GM12875 (cell line): ENCODE data around the gene SRSF10.
"Not testable (repeated sequence)": the region's sequence is repeated elsewhere in the genome, so short reads cannot be mapped to it uniquely, and the experiment has no call there.

Experiments used
- H3K4me3 ChIP-seq: one replicate; pipeline ENCODE4 v1.5.1; 2011; ENCODE audit warnings: low read depth, low read length, control low read depth
- CTCF ChIP-seq: IDR thresholded peaks from 2 replicates; pipeline ENCODE4 v1.5.1; 2011; ENCODE audit warnings: low read depth, mild to moderate bottlenecking, control low read depth, inconsistent platforms, low read length, moderate library complexity, borderline replicate concordance; ENCODE audit not compliant: insufficient read depth

The SRSF10 gene

GRCh38 chr1:23995431-23995837, 15.3 kb upstream of the SRSF10 start:
- TF ChIP-seq CTCF, result no peak
- H3K4me3 ChIP-seq, result no peak overlapping the region

- H3K4me3 ChIP-seq, result not testable (repeated sequence)
These were observed 11.9 kb upstream of the SRSF10 start for GRCh38 chr1:23992011-23992410.

GRCh38 chr1:23989263-23989662, 9.1 kb upstream of the SRSF10 start:
- TF ChIP-seq CTCF, result no peak

GRCh38 chr1:23987038-23987437, 6.9 kb upstream of the SRSF10 start:
- H3K4me3 ChIP-seq, result not testable (repeated sequence)

More at GRCh38 chr1:23989263-23989662, 9.1 kb upstream of the SRSF10 start:
- H3K4me3 ChIP-seq, result no peak overlapping the region

- TF ChIP-seq CTCF, result no peak
- H3K4me3 ChIP-seq, result no peak overlapping the region
These were observed 4.5 kb upstream of the SRSF10 start for GRCh38 chr1:23984417-23985186.

GRCh38 chr1:23980728-23981070, 572 bp upstream of the SRSF10 start:
- H3K4me3 ChIP-seq, result peak overlapping the region; percentile 14
- no peak for TF ChIP-seq CTCF

DNA sequence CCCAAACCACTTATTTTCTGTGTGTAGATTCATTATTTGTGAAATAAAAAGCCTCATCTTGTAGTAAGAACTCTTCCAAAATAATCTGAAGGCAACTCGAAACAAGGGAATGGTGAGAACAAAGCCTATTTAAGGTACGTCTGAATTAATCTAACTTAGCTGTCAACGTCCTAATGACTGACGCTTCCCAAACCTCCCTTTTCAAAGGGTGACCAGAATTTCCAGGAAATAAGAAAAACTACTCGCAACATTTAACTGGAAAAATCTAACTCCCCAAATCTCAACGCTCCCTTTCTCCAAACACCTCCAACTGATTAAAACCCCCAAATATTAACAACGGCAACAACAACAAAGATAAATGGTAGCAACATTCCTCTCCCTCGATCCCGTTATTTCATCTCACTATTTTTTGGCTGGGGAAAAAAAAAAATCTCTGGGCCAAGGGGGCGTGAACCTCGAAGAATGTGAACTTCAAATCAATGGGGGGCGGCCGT, 693 bp downstream of the SRSF10 start:
- H3K4me3 ChIP-seq, result peak overlapping the region; percentile 99
- no peak for TF ChIP-seq CTCF

DNA sequence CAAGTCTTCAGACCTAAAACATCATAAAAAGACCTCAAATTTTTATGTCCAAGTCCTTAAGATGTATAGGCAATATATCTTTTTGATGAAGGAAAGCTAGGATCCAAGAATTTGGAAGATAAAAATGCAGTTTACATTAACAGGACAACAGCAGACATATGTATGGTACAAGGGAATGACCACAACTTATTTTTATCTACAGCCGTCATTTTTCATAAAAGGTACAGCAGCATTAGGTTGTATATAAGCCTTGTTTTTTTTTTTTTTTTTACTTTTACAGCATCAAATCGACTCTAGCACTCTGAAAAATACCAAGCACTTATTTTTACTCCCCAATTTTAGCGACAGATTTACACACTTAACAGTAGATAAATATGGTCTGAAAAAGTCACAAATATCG, 1.3 kb downstream of the SRSF10 start:
- peak overlapping the region; percentile 99 for H3K4me3 ChIP-seq
- no peak for TF ChIP-seq CTCF
